ENCODE data around the gene SLC25A12. TPM values are rescaled to one million over a fixed set of nuclear protein-coding genes. Genes with fewer than 3 reads are reported as not detected.

SLC25A12 gene, protein sequence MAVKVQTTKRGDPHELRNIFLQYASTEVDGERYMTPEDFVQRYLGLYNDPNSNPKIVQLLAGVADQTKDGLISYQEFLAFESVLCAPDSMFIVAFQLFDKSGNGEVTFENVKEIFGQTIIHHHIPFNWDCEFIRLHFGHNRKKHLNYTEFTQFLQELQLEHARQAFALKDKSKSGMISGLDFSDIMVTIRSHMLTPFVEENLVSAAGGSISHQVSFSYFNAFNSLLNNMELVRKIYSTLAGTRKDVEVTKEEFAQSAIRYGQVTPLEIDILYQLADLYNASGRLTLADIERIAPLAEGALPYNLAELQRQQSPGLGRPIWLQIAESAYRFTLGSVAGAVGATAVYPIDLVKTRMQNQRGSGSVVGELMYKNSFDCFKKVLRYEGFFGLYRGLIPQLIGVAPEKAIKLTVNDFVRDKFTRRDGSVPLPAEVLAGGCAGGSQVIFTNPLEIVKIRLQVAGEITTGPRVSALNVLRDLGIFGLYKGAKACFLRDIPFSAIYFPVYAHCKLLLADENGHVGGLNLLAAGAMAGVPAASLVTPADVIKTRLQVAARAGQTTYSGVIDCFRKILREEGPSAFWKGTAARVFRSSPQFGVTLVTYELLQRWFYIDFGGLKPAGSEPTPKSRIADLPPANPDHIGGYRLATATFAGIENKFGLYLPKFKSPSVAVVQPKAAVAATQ
- total RNA-seq (ENCODE audit: low replicate concordance) = 14.1 and 17.7 TPM in 2 replicates
- long read RNA-seq, transcript SLC25A12-202 (18 exons, 2,979 nt) = major isoform, 64 of 84 reads
- long read RNA-seq, partial matches to known transcripts = 9 of 84 reads
- long read RNA-seq, other reads (novel, unspliced or antisense) = 11 of 84 reads

GRCh38 chr2:171893824-171894611 lies at the start of gene SLC25A12:
Gene SLC25A12, minus strand, starts transcription at chr2:171894244. Its CDS starts 30 bp downstream, at chr2:171894214.
- no peak for TF ChIP-seq CTCF (conservative IDR thresholded peaks at IDR 0.05)
- Mint-ChIP-seq H3K4me1 (ENCODE audit: unreplicated experiment) (peaks cover 24% of the 10 kb centered on the region), H3K4me3 (peak within 1 kb of the TSS; percentile 97), H3K27ac (peak within 1 kb of the TSS; percentile 89), H3K27me3 (no peaks in the 10 kb centered on the region), H3K9me3 (no peaks in the 10 kb centered on the region), H3K36me3 (peaks cover 12% of the 10 kb centered on the region)
- peak; percentile 84 for DNase-seq (ENCODE audit: extremely low spot score, unreplicated experiment)

DNA sequence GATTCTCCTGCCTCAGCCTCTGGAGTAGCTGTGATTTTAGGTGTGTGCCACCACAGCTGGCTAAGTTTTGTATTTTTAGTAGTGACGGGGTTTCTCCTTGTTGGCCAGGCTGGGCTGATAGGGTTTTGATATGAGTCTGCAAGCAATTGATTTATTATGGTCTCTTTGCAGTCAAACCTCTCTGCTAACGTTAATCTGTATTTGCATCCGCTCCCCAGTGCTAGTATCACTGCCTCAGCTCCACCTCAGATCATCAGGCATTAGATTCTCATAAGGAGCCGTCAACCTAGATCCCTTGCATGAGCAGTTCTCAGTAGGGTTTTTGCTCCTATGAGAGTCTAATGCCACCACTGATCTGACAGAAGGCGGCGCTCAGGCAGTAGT lies 47.3 kb upstream of the SLC25A12 start:
- no peak overlapping the region for H3K27ac Mint-ChIP-seq
- H3K36me3 Mint-ChIP-seq = peaks cover 30% of the 10 kb centered on the region
- TF ChIP-seq CTCF (conservative IDR thresholded peaks at IDR 0.05) = no peak
- H3K27me3 Mint-ChIP-seq = no peaks in the 10 kb centered on the region
- H3K4me3 Mint-ChIP-seq = no peak overlapping the region
- DNase-seq (ENCODE audit: extremely low spot score, unreplicated experiment) = no peak
- no peaks in the 10 kb centered on the region for H3K9me3 Mint-ChIP-seq
- H3K4me1 Mint-ChIP-seq (ENCODE audit: unreplicated experiment) = no peaks in the 10 kb centered on the region

- Mint-ChIP-seq H3K4me3 (no peak overlapping the region), H3K4me1 (ENCODE audit: unreplicated experiment) (no peaks in the 10 kb centered on the region), H3K27ac (no peak overlapping the region), H3K27me3 (no peaks in the 10 kb centered on the region), H3K9me3 (no peaks in the 10 kb centered on the region), H3K36me3 (peaks cover 30% of the 10 kb centered on the region)
- TF ChIP-seq CTCF (conservative IDR thresholded peaks at IDR 0.05) = no peak
- DNase-seq (ENCODE audit: extremely low spot score, unreplicated experiment) = no peak
Observed at GRCh38 chr2:171939743-171940071, 45.7 kb upstream of the SLC25A12 start.

DNA sequence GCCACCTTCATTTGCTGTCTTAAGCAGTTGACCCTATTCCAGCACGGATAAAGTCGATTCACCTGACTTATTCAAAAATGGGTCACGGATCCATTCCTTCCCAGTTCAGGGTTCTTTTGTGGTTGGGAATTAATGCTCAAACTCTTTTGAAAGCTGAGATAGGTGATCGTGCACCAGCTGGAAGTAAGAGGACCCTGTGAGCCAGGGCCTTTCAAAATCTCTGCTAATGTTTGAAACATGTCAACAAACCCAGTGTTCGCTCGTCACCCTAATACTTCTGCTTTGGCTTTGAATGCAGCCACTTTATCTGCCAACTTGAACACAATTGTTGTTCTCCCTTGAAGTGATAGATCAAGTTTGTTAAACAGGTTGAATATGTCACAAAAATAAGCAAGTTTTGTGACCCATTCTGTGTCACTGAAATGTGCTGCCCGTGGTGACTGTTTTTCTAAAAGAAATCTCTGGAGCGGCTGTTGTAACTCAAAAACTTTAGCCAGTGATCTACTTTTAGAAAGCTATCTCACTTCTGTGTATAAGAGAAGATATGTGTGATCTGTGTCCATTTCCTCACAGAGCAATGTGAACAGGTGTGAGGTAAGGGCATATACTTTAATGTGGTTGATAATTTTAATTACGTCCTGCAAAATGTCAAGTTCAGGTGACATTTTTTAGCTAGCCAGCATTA lies 45.2 kb upstream of the SLC25A12 start:
- Mint-ChIP-seq H3K36me3 (peaks cover 33% of the 10 kb centered on the region), H3K27ac (no peak overlapping the region), H3K4me3 (no peak overlapping the region), H3K9me3 (no peaks in the 10 kb centered on the region), H3K27me3 (no peaks in the 10 kb centered on the region), H3K4me1 (ENCODE audit: unreplicated experiment) (no peaks in the 10 kb centered on the region)
- DNase-seq (ENCODE audit: extremely low spot score, unreplicated experiment) = no peak
- no peak for TF ChIP-seq CTCF (conservative IDR thresholded peaks at IDR 0.05)

GRCh38 chr2:171930385-171930784 lies 36.3 kb upstream of the SLC25A12 start:
- Mint-ChIP-seq H3K27me3 (no peaks in the 10 kb centered on the region), H3K4me3 (no peak overlapping the region), H3K36me3 (peaks cover 37% of the 10 kb centered on the region), H3K4me1 (ENCODE audit: unreplicated experiment) (no peaks in the 10 kb centered on the region), H3K27ac (no peak overlapping the region), H3K9me3 (no peaks in the 10 kb centered on the region)
- no peak for DNase-seq (ENCODE audit: extremely low spot score, unreplicated experiment)
- no peak for TF ChIP-seq CTCF (conservative IDR thresholded peaks at IDR 0.05)
